SK-N-MC (cell line): ENCODE data around the gene CDH12.

Source experiments
- EZH2 ChIP-seq: fragments of 200-600 bp; sonication (generic); IDR thresholded peaks from one replicate; pipeline ENCODE4 v1.6.1; 2017; ENCODE audit warnings: antibody characterized with exemption
- FOXP2 ChIP-seq: optimal IDR thresholded peaks from 2 replicates; pipeline ENCODE3; 2011; ENCODE audit warnings: mild to moderate bottlenecking, moderate library complexity; ENCODE audit not compliant: insufficient read depth; ENCODE audit errors: extremely low read length, control extremely low read depth
- POLR2AphosphoS5 ChIP-seq: IDR thresholded peaks from 2 replicates; pipeline ENCODE4 v1.6.1; 2012; ENCODE audit warnings: mild to moderate bottlenecking, low read depth, low read length, borderline replicate concordance

DNA sequence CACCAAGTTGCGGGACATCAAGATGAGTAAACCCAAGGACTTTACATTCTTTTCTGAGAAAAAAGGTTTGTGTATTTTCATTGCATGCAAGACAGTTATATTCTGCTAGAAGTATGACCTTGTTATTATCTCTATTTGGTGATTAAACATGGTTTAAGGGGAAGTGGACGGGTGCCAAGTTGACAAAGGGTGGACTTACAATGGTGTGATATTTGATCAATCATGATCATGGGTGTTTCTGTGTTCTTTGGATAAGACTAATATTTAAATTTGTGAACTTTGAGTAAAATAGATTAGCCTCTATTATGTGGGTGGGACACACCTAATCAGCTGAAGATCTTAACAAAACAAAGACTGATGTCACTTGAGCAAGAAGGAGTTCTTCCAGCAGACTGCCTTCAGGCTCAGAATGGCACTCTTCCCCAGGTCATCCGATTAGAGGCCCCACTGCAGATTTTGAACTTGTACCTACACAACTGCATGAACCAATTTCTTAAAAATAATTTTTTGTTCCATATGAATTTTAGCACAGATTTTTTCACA is 782.9 kb downstream of the CDH12 start:
- TF ChIP-seq EZH2 = no peak
- TF ChIP-seq FOXP2 = no peak
- TF ChIP-seq POLR2AphosphoS5 = no peak
